Thoracic aorta endothelial cell (primary cell): ENCODE results near the gene MSANTD3. TPM values are rescaled to one million over a fixed set of nuclear protein-coding genes. Genes with fewer than 3 reads are reported as not detected.

Source experiments
- total RNA-seq: library from RNA; depleted of rRNA; stranded (reverse); fragments of >200 nt; gene quantifications from 2 replicates; pipeline ENCODE4 v1.2.3, GENCODE V29; 2012

Gene MSANTD3
- 74.5 and 88.2 TPM in 2 replicates for total RNA-seq

GRCh38 chr9:100426530-100427365, at the start of gene MSANTD3:
TSS of gene MSANTD3 (plus strand) at chr9:100427143. CDS start at chr9:100441939, 14,796 bp downstream.

GRCh38 chr9:100472788-100473275, 45.9 kb downstream of the MSANTD3 start, which contains the start of gene TMEFF1:
TSS of gene TMEFF1 (plus strand) at chr9:100473149. CDS start at chr9:100473545, 396 bp downstream.

Other genes starting within 250 kb of the MSANTD3 start
- gene TEX10, start 74.2 kb upstream of the MSANTD3 start, total RNA-seq: 37.4 and 43.0 TPM in 2 replicates
- gene TMEFF1, start 46.0 kb downstream of the MSANTD3 start, total RNA-seq: 4.1 and 6.2 TPM in 2 replicates
- 1.9 and 2.9 TPM in 2 replicates for gene CAVIN4, start 150.9 kb downstream of the MSANTD3 start, total RNA-seq